Esophagus squamous epithelium (tissue), 5 donors: ENCODE data around the gene INAVA. TPM values are rescaled to one million over a fixed set of nuclear protein-coding genes. Genes with fewer than 3 reads are reported as not detected.

ENCODE experiments used
- DNase-seq: peaks from one replicate; lab custom pipeline; 2025; lab: John Stamatoyannopoulos, UW
- H3K27ac ChIP-seq, 4 donors: fragments of 200-600 bp; sonication (generic); one replicate each; pipeline ENCODE4 v1.5.1; 2016 to 2019; ENCODE audit warnings: mild to moderate bottlenecking in 1 of 4
- H3K27me3 ChIP-seq, 4 donors: fragments of 200-600 bp; sonication (generic); 1 replicate in 3 of 4; 2 replicates in 1 of 4; pipeline versions ENCODE4 v1.5.1 to v1.6.0; 2017 to 2021; ENCODE audit warnings: antibody characterized with exemption in 1 of 4
- H3K36me3 ChIP-seq, 3 donors: fragments of 200-600 bp; sonication (generic); one replicate each; pipeline ENCODE4 v1.5.1; 2016 to 2019
- H3K4me1 ChIP-seq, 3 donors: fragments of 200-600 bp; sonication (generic); one replicate each; pipeline ENCODE4 v1.5.1; 2017 to 2019
- H3K4me3 ChIP-seq, 4 donors: fragments of 200-600 bp; sonication (generic); 1 replicate in 3 of 4; 2 replicates in 1 of 4; pipeline ENCODE4 v1.5.1; 2016 to 2019; ENCODE audit warnings: mild to moderate bottlenecking in 2 of 4, moderate library complexity in 1 of 4
- H3K9me3 ChIP-seq, 3 donors: fragments of 200-600 bp; sonication (generic); one replicate each; pipeline ENCODE4 v1.5.1; 2016 to 2019
- POLR2A ChIP-seq, 4 donors: fragments of 450-650 bp; IDR thresholded peaks; one replicate each; pipeline ENCODE4 v1.6.1; 2017; ENCODE audit warnings: antibody characterized with exemption in 4 of 4, mild to moderate bottlenecking in 4 of 4, moderate library complexity in 3 of 4
- WGBS, 2 donors: methylation state at CpG; one replicate each; pipeline ENCODE4 v1.1.5; 2018; 5-methylcytosine and 5-hydroxymethylcytosine counted together
- intact Hi-C: fragments of 100-400 bp; cut with DNase I; formaldehyde crosslinking; loops from one replicate; pipeline ENCODE4 v1.15.0; 2022
- total RNA-seq, 4 donors: library from RNA; depleted of rRNA; stranded (reverse); fragments of >200 nt; gene quantifications; one replicate each; pipeline ENCODE4 v1.1.0, GENCODE V29; 2016
- TF ChIP-seq, protein P1 (sequence below), 6 experiments: fragments of 450-650 bp in 4 of 6; fragments of 200-600 bp in 2 of 6; sonication (generic) in 2 of 6; IDR thresholded peaks; one replicate each; pipeline ENCODE4 v1.5.1; 2016 to 2019; ENCODE audit warnings: antibody characterized with exemption in 6 of 6, mild to moderate bottlenecking in 4 of 6, moderate library complexity in 4 of 6
- donor health status: DM: yes; HTN: yes; CAD: no.

Gene INAVA
- total RNA-seq, 4 donors from 2014 or later, result 45.6 to 102 (median 58.4) TPM

DNA sequence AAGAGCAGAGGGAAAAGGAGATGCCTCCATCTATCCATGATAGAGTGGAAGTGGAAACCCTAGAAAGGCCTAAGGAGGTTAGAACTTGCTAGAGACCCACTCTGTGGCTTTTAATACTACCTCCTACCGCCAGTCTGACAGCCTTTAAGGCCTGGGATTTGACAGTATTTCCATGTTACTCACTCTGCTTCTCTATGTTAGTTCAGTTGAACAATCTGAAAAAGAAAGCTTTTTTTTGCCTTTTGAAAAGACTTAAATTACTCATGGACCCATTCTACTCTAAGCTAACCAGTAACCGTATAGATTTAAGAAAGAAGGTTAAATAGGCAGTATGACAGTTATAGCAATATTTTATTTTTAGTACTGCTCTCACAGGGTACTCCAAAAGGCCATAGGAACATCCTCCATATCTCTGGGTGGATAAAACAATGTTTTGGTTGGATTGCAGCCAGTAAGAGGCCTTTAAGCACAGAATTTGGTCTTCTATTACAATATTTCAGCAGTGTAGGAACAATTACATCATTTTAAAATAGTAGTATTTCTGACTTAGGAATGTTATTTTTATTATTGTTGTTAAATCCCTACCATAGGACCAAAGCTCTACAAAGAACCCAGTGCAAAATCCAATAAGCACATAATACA is 37.9 kb upstream of the INAVA start:
- Histone ChIP-seq H3K36me3 (peaks cover 0 to 66% (median 6%) of the 10 kb centered on the region in 3 donors), H3K4me3 (no peak overlapping the region), H3K27ac (no peak overlapping the region), H3K9me3 (no peaks in the 10 kb centered on the region), H3K4me1 (no peaks in the 10 kb centered on the region), H3K27me3 (no peaks in the 10 kb centered on the region)
- DNase-seq, result no peak
- TF ChIP-seq, protein P1, sequence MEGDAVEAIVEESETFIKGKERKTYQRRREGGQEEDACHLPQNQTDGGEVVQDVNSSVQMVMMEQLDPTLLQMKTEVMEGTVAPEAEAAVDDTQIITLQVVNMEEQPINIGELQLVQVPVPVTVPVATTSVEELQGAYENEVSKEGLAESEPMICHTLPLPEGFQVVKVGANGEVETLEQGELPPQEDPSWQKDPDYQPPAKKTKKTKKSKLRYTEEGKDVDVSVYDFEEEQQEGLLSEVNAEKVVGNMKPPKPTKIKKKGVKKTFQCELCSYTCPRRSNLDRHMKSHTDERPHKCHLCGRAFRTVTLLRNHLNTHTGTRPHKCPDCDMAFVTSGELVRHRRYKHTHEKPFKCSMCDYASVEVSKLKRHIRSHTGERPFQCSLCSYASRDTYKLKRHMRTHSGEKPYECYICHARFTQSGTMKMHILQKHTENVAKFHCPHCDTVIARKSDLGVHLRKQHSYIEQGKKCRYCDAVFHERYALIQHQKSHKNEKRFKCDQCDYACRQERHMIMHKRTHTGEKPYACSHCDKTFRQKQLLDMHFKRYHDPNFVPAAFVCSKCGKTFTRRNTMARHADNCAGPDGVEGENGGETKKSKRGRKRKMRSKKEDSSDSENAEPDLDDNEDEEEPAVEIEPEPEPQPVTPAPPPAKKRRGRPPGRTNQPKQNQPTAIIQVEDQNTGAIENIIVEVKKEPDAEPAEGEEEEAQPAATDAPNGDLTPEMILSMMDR (IDR thresholded peaks at IDR 0.05), result no peak
- TF ChIP-seq POLR2A (IDR thresholded peaks at IDR 0.05), result no peak
- 68 to 87% methylated on average over 2 of the region's 2 CpGs for WGBS, 2 donors
- intact Hi-C loops, result no loop called here

DNA sequence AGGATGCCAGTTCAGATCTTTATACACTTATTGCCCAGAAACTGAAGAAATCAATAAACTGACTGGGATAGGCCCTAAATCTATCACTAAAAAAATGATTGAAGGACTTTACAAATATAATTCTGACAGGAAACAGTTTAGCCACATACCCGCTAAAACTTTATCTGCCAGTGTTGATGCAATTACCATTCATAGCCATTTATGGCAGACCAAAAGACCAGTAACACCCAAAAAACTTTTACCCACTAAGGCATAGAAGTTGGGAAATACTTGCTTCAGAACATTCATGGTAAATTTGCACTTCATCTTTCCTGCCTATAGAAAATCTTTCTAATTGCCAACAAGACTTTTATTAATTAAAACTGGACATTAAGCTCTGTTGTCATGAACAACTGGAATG is 36.9 kb upstream of the INAVA start:
- intact Hi-C loops, result no loop called here
- peaks cover 0 to 66% (median 6%) of the 10 kb centered on the region in 3 donors for H3K36me3 ChIP-seq

DNA sequence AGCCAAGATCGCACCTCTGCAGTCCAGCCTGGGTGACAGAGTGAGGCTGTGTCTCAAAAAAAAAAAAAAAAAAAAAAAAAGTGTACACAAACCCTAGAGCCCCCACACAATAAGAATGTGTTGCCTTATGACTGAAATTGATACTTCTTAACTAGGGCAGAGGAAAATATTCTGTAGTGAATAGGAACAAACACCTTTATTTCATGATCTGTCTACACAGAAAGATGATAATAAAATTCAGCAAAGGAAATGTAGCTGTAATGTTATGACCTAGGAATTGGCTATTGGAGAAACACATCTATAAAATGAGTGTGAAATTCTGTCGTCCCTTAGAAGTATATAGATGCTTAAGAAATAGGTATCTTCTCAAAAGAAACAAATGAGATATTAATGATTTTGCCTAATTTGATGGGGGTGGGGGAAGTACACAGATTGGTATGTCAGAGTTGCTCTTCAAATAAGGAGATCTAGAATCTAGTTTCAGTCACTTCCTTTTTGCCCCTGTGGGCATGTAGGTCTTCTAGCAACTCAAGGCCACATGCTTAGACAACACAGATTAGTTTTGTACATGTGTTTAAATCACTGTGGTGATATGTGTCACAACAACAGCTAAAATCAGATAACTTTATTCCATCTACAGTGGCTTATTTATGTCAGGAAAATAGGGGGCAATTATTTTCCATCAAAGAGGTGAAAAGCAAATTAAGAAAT is 32.6 kb upstream of the INAVA start:
- TF ChIP-seq, protein P1 (IDR thresholded peaks at IDR 0.05), result no peak
- no peak for TF ChIP-seq POLR2A (IDR thresholded peaks at IDR 0.05)
- Histone ChIP-seq H3K36me3 (peaks cover 0 to 45% (median 4%) of the 10 kb centered on the region in 3 donors), H3K4me3 (no peak overlapping the region), H3K27ac (no peak overlapping the region), H3K9me3 (no peaks in the 10 kb centered on the region), H3K27me3 (no peaks in the 10 kb centered on the region), H3K4me1 (no peaks in the 10 kb centered on the region)
- DNase-seq, result no peak
- WGBS, 2 donors, result 70 to 82% methylated on average over 2 of the region's 2 CpGs
- intact Hi-C loops, result no loop called here

More for the DNA sequence above, 36.9 kb upstream of the INAVA start:
- 70 to 71% methylated on average over 1 of the region's 1 CpG for WGBS, 2 donors
- TF ChIP-seq, protein P1 (IDR thresholded peaks at IDR 0.05), result no peak
- TF ChIP-seq POLR2A (IDR thresholded peaks at IDR 0.05), result no peak
- H3K9me3 ChIP-seq, result no peaks in the 10 kb centered on the region
- H3K27ac ChIP-seq, result no peak overlapping the region
- H3K4me1 ChIP-seq, result no peaks in the 10 kb centered on the region
- DNase-seq, result no peak
- no peak overlapping the region for H3K4me3 ChIP-seq
- no peaks in the 10 kb centered on the region for H3K27me3 ChIP-seq

DNA sequence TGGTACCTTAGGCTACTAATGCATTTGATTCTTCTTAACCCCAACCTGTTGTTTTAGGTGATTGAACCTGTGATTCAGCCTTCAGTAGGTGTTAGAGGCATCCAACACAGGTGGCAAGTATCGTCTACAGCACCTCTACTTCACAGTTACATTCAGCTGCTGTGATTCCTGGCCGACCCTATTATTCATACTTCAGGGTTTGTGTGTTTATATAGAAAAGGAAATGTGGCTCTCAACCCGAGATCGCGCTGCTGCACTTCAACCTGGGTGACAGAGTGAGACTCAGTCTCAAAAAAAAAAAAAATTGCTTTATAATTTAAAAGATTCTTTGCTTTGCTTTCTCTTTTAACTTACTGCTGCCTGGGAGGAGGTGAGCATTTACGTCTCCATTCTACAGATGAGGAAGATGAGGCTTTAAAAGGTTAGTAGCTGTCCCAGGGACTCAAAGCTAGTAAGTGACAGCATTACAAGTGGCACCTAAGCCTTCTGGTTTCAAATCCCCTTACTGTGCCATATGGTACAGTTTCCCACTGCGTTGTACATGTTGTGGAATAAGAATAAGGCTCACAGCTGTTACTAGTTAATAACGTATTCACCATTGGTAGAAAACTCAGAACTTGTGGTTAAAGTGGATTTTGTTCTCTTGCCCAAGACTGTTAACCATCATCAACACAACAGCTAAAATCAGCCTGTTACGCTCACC is 31.8 kb upstream of the INAVA start:
- Histone ChIP-seq H3K27ac (peak overlapping the region in 1 of 4 donors; percentile 29), H3K36me3 (peaks cover 0 to 37% (median 0%) of the 10 kb centered on the region in 3 donors), H3K9me3 (no peaks in the 10 kb centered on the region), H3K4me1 (no peaks in the 10 kb centered on the region), H3K4me3 (no peak overlapping the region), H3K27me3 (no peaks in the 10 kb centered on the region)
- no peak for TF ChIP-seq POLR2A (IDR thresholded peaks at IDR 0.05)
- TF ChIP-seq, protein P1 (IDR thresholded peaks at IDR 0.05), result no peak
- intact Hi-C loops, result no loop called here
- DNase-seq, result no peak
- 79 to 88% methylated on average over 8 to 9 of the region's 9 CpGs for WGBS, 2 donors

DNA sequence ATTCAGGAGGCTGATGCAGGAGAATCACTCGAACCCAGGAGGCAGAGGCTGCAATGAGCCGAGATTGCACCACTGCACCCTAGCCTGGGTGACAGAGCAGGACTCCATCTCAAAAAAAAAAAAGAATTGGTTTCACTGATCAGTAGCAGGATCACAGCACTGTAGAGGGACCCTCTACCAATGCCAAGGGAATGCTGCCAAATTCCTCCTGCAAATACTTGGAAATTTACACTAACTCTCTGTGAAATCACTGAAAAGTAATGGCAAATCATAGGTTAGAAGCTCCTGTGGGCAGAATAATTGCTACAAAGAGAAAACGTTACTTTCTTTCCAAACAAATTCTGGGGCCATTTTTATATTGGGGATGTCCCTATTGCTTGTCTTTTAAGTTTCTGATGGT is 28.6 kb upstream of the INAVA start:
- H3K9me3 ChIP-seq, result no peaks in the 10 kb centered on the region
- intact Hi-C loops, result no loop called here
- peaks cover 0 to 31% (median 0%) of the 10 kb centered on the region in 3 donors for H3K36me3 ChIP-seq
- peaks cover 0 to 21% (median 0%) of the 10 kb centered on the region in 4 donors for H3K27me3 ChIP-seq
- H3K27ac ChIP-seq, result no peak overlapping the region
- no peak for DNase-seq
- no peaks in the 10 kb centered on the region for H3K4me1 ChIP-seq
- TF ChIP-seq, protein P1 (IDR thresholded peaks at IDR 0.05), result no peak
- TF ChIP-seq POLR2A (IDR thresholded peaks at IDR 0.05), result no peak
- H3K4me3 ChIP-seq, result no peak overlapping the region
- WGBS, 2 donors, result 17 to 71% methylated on average over 1 to 3 of the region's 3 CpGs
